H1 (cell line): ENCODE data around the gene LTBP3. TPM values are rescaled to one million over a fixed set of nuclear protein-coding genes. Genes with fewer than 3 reads are reported as not detected.
A peak's percentile ranks its signal among the peaks of the same experiment; 100 is the strongest.

ENCODE experiments used
- BCL11A ChIP-seq, 2 experiments: IDR thresholded peaks; one replicate each; pipeline ENCODE4 v1.6.1; 2011; ENCODE audit warnings: low read depth in 2 of 2, low read length in 2 of 2, mild to moderate bottlenecking in 2 of 2
- CBX8 ChIP-seq: fragments of 300-800, 300-1000 bp; sonication (generic); IDR thresholded peaks from 2 replicates; pipeline ENCODE4 v1.7.1; 2016; ENCODE audit warnings: low read depth, low read length, borderline replicate concordance
- EP300 ChIP-seq, 2 experiments: IDR thresholded peaks; 1 replicate in 1 of 2; 2 replicates in 1 of 2; pipeline ENCODE4 v1.6.1; 2011 to 2012; ENCODE audit warnings: low read depth in 2 of 2, low read length in 2 of 2, mild to moderate bottlenecking in 2 of 2, borderline replicate concordance in 1 of 2, inconsistent platforms in 1 of 2, moderate library complexity in 1 of 2
- EZH2 ChIP-seq: fragments of 200-600 bp; sonication (generic); IDR thresholded peaks from 2 replicates; pipeline ENCODE4 v1.7.1; 2012; ENCODE audit warnings: low read depth, mild to moderate bottlenecking, moderate library complexity, low read length, inconsistent platforms; ENCODE audit not compliant: severe bottlenecking
- HDAC2 ChIP-seq, 2 experiments: fragments of 300-600 bp in 1 of 2; sonication (generic) in 1 of 2; IDR thresholded peaks; 2 replicates each; pipeline ENCODE4 v1.6.1; 2011 to 2012; ENCODE audit warnings: low read depth in 2 of 2, low read length in 2 of 2, mild to moderate bottlenecking in 2 of 2, moderate library complexity in 2 of 2, borderline replicate concordance in 1 of 2, inconsistent platforms in 1 of 2
- MAX ChIP-seq: IDR thresholded peaks from 2 replicates; pipeline ENCODE4 v1.6.1; 2012; ENCODE audit warnings: inconsistent platforms
- NANOG ChIP-seq: IDR thresholded peaks from 2 replicates; pipeline ENCODE4 v1.6.1; 2011; ENCODE audit warnings: low read length, low read depth, mild to moderate bottlenecking, inconsistent platforms; ENCODE audit not compliant: insufficient read depth, poor library complexity, severe bottlenecking
- POLR2A ChIP-seq, 2 experiments: IDR thresholded peaks; 1 replicate in 1 of 2; 2 replicates in 1 of 2; pipeline ENCODE4 v1.6.1; 2011; ENCODE audit warnings: low read depth in 2 of 2, low read length in 2 of 2, mild to moderate bottlenecking in 2 of 2; ENCODE audit errors: control extremely low read depth in 1 of 2
- RAD21 ChIP-seq, 2 experiments: IDR thresholded peaks in 1 of 2; conservative IDR thresholded peaks in 1 of 2; 2 replicates each; pipeline ENCODE4 v1.6.1; 2011; ENCODE audit warnings: low read depth in 2 of 2, low read length in 2 of 2, improper control_type of control experiment in 1 of 2, inconsistent platforms in 1 of 2, mild to moderate bottlenecking in 1 of 2, moderate library complexity in 1 of 2
- RXRA ChIP-seq: IDR thresholded peaks from 2 replicates; pipeline ENCODE4 v1.6.1; 2011; ENCODE audit warnings: low read depth, mild to moderate bottlenecking, low read length, moderate library complexity; ENCODE audit not compliant: insufficient read depth
- SAP30 ChIP-seq: fragments of 300-600 bp; sonication (generic); IDR thresholded peaks from 2 replicates; pipeline ENCODE4 v1.7.1; 2012; ENCODE audit warnings: low read length, moderate library complexity, mild to moderate bottlenecking, inconsistent platforms; ENCODE audit not compliant: insufficient read depth, insufficient replicate concordance
- SP1 ChIP-seq: IDR thresholded peaks from 2 replicates; pipeline ENCODE4 v1.6.1; 2011; ENCODE audit warnings: low read depth, low read length
- TAF1 ChIP-seq: IDR thresholded peaks from 2 replicates; pipeline ENCODE4 v1.6.1; 2011; ENCODE audit warnings: mild to moderate bottlenecking, low read depth, low read length
- TBP ChIP-seq: IDR thresholded peaks from 2 replicates; pipeline ENCODE4 v1.6.1; 2011; ENCODE audit warnings: low read depth, low read length, improper control_type of control experiment
- TEAD4 ChIP-seq: IDR thresholded peaks from 2 replicates; pipeline ENCODE4 v1.6.1; 2012; ENCODE audit warnings: low read depth, low read length, inconsistent platforms, mixed read lengths
- YY1 ChIP-seq: IDR thresholded peaks from 2 replicates; pipeline ENCODE4 v1.6.1; 2011; ENCODE audit warnings: low read depth, mild to moderate bottlenecking, low read length
- polyA plus RNA-seq, 7 experiments: library from polyadenylated mRNA; depleted of rRNA in 3 of 7; stranded (reverse) in 5 of 7; unstranded in 2 of 7; fragments of >200 nt in 5 of 7; fragments of 200-250 nt in 2 of 7; gene quantifications; 1 replicate in 5 of 7; 2 replicates in 1 of 7; 4 replicates in 1 of 7; pipeline versions ENCODE4 v1.2.1 to v1.2.3, GENCODE V29; 2011 to 2013; ENCODE audit warnings: missing spikeins in 2 of 7, mixed read lengths in 2 of 7
- total RNA-seq: library from RNA; stranded (reverse); fragmentation: NEBNext Ultra II Directional; extraction: Animal tissue kit (Norgen Biotek cat#: 25700); gene quantifications from 2 replicates; pipeline ENCODE4 v1.2.1, GENCODE V29; 2021

LTBP3 gene
- total and polyA plus RNA-seq, 2 of the 8 experiments (the other 6 are each of a cell fraction or from before 2014, with no cell fraction given), result 12.8 to 17.8 TPM

GRCh38 chr11:65489035-65489705, 69.0 kb downstream of the LTBP3 start (continued):
- TF ChIP-seq RXRA (no peak), HDAC2 (IDR thresholded peaks at IDR 0.05; ENCODE audit: borderline replicate concordance in 1 of 2, low read depth in 2 of 2, low read length in 2 of 2) (0 out of 4 replicates have a peak, but pooled peaks of 1 of the 2 experiments have one; percentile 63), EZH2 (no peak), RAD21 (IDR thresholded peaks at IDR 0.05 in 1 of 2, conservative IDR thresholded peaks at IDR 0.05 in 1 of 2; ENCODE audit: low read depth in 2 of 2, low read length in 2 of 2) (peak in 1 of 2 experiments; percentile 8; a peak in 1 of 4 replicates), TBP (no peak), POLR2A (IDR thresholded peaks at IDR 0.05; ENCODE audit: control extremely low read depth in 1 of 2, low read depth in 2 of 2, low read length in 2 of 2) (peak in 1 of 2 experiments; percentile 54; a peak in 1 of 3 replicates), YY1 (0 out of 2 replicates have a peak, but pooled peaks have one; percentile 45), NANOG (peak; percentile 35), TEAD4 (peak; percentile 90), SP1 (peak; percentile 85), BCL11A (IDR thresholded peaks at IDR 0.05; ENCODE audit: low read depth in 2 of 2, low read length in 2 of 2) (no peak), CBX8 (no peak), TAF1 (peak; percentile 36; the same call in 1 of the 2 replicates), SAP30 (no peak), MAX (0 out of 2 replicates have a peak, but pooled peaks have one; percentile 4), EP300 (IDR thresholded peaks at IDR 0.05; ENCODE audit: borderline replicate concordance in 1 of 2, low read depth in 2 of 2, low read length in 2 of 2) (no peak)
